GM06990 (cell line): ENCODE measurements around the gene TCOF1.

Experiments
- DNase-seq: peaks from one replicate; pipeline ENCODE4 v3.0.0-alpha.2; 2011; ENCODE audit not compliant: insufficient read length; ENCODE audit errors: extremely low read depth
- H3K27me3 ChIP-seq: replicated peaks from 2 replicates; pipeline ENCODE4 v1.6.0; 2011; ENCODE audit warnings: low read length; ENCODE audit not compliant: control insufficient read depth, insufficient read depth
- H3K36me3 ChIP-seq: 2 replicates; pipeline ENCODE4 v1.5.1; 2011; ENCODE audit warnings: low read length; ENCODE audit not compliant: control insufficient read depth, insufficient read depth
- H3K4me3 ChIP-seq: replicated peaks from 2 replicates; pipeline ENCODE4 v1.5.1; 2011; ENCODE audit warnings: low read depth, mild to moderate bottlenecking, control low read depth, low read length
- CTCF ChIP-seq: IDR thresholded peaks from 2 replicates; pipeline ENCODE4 v1.5.1; 2011; ENCODE audit warnings: low read length, control low read depth, mild to moderate bottlenecking, inconsistent platforms; ENCODE audit not compliant: insufficient read depth, poor library complexity, severe bottlenecking

Gene TCOF1

GRCh38 chr5:150391064-150391834, 33.8 kb downstream of the TCOF1 start:
- no peaks in the 10 kb centered on the region for H3K27me3 ChIP-seq
- no peak for TF ChIP-seq CTCF
- H3K36me3 ChIP-seq = peaks cover 50% of the 10 kb centered on the region
- no peak for DNase-seq
- H3K4me3 ChIP-seq = no peak overlapping the region

GRCh38 chr5:150391986-150392385, 34.5 kb downstream of the TCOF1 start:
- no peaks in the 10 kb centered on the region for H3K27me3 ChIP-seq
- no peak for DNase-seq
- H3K4me3 ChIP-seq = no peak overlapping the region
- peaks cover 49% of the 10 kb centered on the region for H3K36me3 ChIP-seq
- TF ChIP-seq CTCF = no peak

- H3K36me3 ChIP-seq = peaks cover 48% of the 10 kb centered on the region
- no peak for TF ChIP-seq CTCF
Measured at GRCh38 chr5:150392680-150393079, 35.2 kb downstream of the TCOF1 start.

GRCh38 chr5:150393096-150393645, 35.7 kb downstream of the TCOF1 start:
- DNase-seq = no peak
- no peak for TF ChIP-seq CTCF
- H3K27me3 ChIP-seq = no peaks in the 10 kb centered on the region
- H3K4me3 ChIP-seq = no peak overlapping the region
- H3K36me3 ChIP-seq = peaks cover 43% of the 10 kb centered on the region

More at GRCh38 chr5:150392680-150393079, 35.2 kb downstream of the TCOF1 start:
- Histone ChIP-seq H3K27me3 (no peaks in the 10 kb centered on the region), H3K4me3 (no peak overlapping the region)
- no peak for DNase-seq

GRCh38 chr5:150394131-150394530, 36.6 kb downstream of the TCOF1 start:
- no peak for DNase-seq
- Histone ChIP-seq H3K36me3 (peaks cover 46% of the 10 kb centered on the region), H3K4me3 (no peak overlapping the region), H3K27me3 (no peaks in the 10 kb centered on the region)
- no peak for TF ChIP-seq CTCF
